Measurements from ENCODE around the gene RGMA. TPM values are rescaled to one million over a fixed set of nuclear protein-coding genes. Genes with fewer than 3 reads are reported as not detected.

RGMA gene
- total RNA-seq, 1 donor from 2014 or later = 27.0 TPM

DNA sequence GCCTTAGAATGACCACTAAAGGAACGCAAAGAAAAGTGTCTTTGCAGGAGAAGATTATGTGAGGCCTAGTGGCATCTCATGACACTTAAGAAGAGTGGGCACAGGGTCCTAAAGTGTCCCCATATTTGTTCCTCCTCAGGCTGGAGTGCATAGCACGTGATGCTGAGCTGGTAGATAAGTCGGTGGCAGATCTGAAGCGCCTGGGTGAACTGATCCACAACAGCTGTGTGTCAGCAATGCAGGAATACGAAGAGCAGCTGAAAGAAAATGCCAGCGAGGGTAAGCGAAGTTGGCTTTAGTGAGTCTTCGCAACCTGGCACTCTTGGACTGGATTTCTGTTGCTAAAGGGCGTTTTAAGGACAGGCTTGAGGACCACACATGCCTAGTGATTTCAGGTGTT lies 96.3 kb downstream of the RGMA start:
- DNase-seq (no peak), ATAC-seq (peak; percentile 86)
- intact Hi-C loops (cut with micrococcal nuclease) = no loop called here

DNA sequence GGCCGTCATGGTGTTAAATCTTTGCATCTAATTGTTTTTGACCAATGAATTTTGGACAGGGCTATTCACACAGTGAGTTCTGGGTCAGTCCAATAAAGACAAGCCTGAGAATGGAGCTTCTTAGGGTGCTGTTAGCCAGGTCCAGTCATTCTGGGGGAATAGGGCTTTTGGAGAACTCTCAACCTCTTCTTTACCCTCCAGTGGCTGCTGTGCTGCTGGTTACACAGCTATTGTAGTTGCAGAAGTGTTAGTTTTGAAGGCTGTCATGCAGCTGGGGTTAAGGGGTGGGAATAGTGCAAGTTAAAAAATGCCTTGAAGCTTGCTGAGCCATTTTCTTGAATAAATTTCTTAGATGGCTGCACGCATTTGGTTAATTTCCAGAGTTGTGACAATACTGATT lies 99.0 kb downstream of the RGMA start:
- ATAC-seq (no peak), DNase-seq (no peak)
- intact Hi-C loops (cut with micrococcal nuclease) = no loop called here

DNA sequence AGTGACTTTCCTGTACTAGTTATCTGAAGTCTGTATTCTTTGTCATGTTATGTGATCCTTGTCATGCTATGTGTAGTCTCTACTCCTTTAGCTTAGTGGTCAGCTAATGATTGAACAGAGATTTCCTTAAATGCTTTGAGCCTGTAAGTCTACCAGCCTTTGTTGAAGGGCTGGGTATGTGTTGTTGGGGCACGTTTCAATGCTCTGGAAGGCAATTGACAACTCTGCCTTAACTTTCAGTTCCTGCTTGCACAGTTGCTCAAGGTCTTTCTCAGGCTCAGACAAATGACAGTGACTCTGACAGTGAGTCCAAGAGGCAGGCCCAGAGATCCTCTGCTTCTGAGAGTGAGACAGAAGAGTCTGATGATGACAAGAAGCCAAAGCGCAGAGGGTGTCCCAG lies 99.5 kb downstream of the RGMA start:
- no peak for DNase-seq
- intact Hi-C loops (cut with micrococcal nuclease) = no loop called here
- no peak for ATAC-seq

Other genes starting within 250 kb of the RGMA start
- 57.2 TPM for gene CHD2, start 188.9 kb downstream of the RGMA start, total RNA-seq

Data from left ventricle myocardium superior (tissue), 1 donor.